Mucosa of gallbladder (tissue), 1 donor: ENCODE data around the gene REXO1. TPM values are rescaled to one million over a fixed set of nuclear protein-coding genes. Genes with fewer than 3 reads are reported as not detected.

Experiments used
- DNase-seq: peaks from one replicate; pipeline ENCODE4 v3.0.0-alpha.2; 2020; ENCODE audit warnings: low spot score
- total RNA-seq: library from RNA; stranded (reverse); gene quantifications from one replicate; pipeline ENCODE4 v1.2.1, GENCODE V29; 2021
- donor health status: DM: no; HTN: no; CAD: no.

REXO1 gene
- total RNA-seq, 1 donor from 2014 or later = 39.2 TPM

DNA sequence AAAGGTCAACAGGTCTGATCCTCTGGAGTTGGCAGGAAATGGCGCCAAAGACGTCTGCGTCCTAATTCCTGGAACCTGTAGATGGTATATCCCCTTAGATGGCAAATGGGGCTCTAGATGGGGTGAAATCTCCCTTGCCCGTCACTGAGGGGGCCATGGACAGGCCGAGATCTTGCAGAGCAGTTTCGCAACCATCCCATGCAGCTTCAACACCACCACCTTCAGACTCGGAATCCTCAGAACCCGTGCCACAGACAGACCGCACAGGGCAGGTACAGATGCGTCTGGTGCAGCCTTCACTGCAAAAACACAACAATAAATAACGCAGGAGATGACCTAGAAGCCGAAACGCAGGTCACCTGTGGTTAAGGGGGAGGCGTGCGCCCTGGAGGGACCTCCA is 17.7 kb downstream of the REXO1 start:
- no peak for DNase-seq

DNA sequence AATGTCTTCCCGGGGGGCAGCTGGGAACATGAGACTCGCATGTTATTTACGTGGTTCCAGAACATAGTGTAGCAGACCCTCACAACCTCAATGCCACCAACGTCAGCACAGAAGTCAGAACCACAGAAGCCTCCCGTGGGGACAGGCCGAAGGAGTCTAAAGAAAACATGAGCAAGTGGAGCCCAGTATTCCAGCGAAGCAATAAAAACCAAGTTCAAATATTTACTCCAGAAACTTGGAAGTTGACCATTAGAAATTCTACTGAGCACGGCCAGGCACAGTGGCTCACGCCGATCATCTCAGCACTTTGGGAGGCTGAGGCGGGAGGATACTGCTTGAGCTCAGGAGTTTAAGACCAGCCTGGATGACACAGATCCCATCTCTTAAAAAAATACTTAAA is 18.3 kb downstream of the REXO1 start:
- no peak for DNase-seq

DNA sequence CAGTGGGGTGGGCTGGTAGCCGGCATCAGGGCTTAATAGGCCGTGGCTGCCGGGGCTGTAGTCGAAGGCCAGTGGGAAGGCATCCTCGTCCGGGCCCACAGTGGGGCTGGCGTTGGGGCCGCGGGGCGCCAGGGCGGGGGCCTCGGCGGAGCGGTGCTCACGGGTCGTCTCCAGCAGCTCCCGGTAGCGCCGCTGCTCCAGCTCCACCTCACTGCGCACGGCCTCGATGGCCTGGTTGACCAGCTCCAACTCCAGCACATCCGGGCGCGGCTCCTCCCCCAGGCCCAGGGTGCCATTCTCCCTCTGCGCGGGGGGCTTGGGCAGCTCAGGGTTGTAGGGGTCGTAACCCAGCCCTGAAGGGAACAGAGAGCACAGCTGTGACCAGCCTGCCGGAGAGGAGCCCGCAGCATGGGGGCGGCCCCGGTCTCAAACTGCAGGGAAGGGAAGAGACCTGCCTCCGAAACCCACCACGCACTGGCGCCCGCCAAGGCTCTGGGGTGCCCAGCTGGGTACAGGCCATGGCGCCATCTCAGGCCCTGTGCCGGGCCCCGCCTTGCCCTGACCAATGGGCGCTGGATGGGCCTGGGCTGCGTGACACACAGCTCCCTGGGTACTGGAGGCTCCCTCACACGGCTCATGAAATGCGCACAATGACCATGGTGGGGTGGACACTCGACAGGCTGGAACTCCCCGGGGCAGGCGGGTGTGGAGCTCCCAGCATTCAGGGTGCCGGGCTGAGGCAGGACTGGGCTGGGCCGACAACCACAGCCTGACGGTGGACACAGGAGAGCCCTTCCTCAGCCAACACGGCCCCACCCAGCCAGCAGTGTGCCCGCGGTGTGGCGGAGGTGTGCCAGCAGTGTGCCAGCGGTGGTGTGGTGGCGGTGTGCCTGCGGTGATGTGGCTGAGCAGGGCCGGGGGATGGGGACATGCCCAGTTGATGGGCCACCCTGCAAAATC is 19.7 kb downstream of the REXO1 start:
- no peak for DNase-seq

- no peak for DNase-seq
Observed at GRCh38 chr19:1827566-1828278, 20.6 kb downstream of the REXO1 start.

DNA sequence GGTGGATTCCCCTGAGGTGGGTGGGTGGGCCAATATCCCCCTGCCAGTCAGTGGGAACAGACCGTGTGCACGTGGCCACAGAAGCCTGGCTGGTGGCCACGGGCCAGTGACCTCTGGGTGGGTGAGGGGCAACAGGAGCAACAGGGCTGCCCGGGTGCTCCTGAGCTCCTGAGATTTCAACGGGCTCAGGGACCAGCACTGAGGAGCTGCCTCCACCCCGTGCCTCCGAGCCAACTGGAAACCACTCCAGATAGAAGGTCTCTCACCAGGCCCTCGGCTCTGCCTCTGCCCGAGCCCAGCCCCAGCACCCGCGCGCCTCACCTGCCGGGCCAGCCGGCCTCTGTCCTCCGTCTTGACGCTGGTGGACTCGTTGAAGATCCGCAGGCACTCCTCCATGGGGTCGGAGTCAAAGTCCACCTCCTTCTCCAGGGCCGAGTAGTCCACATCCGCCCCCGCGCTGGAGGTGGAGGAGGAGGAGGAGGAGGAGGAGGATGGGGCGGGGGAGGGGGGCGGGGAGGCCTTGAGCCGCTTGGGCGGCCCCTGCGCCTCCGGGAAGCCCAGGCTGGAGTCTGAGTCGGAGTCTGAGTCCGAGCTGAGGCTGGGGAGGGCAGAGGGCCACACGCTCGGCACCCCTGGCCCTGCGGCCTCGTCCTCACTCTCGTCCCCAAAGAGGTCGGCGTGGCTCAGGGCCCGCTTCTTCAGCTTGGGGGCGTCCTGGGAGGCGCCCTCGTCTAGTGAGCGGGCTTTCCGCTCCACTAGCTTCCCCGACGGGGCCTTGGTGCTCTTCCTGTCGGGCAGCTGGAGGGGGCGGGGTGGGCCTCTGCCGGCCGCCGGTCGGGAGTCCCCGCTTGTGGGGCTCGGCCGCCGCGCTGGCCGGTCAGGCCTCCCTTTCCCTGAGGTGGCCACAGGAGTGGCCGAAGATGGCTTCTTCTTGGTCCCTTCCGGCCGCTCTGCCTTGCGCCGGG is 21.4 kb downstream of the REXO1 start:
- peak; percentile 49 for DNase-seq

DNA sequence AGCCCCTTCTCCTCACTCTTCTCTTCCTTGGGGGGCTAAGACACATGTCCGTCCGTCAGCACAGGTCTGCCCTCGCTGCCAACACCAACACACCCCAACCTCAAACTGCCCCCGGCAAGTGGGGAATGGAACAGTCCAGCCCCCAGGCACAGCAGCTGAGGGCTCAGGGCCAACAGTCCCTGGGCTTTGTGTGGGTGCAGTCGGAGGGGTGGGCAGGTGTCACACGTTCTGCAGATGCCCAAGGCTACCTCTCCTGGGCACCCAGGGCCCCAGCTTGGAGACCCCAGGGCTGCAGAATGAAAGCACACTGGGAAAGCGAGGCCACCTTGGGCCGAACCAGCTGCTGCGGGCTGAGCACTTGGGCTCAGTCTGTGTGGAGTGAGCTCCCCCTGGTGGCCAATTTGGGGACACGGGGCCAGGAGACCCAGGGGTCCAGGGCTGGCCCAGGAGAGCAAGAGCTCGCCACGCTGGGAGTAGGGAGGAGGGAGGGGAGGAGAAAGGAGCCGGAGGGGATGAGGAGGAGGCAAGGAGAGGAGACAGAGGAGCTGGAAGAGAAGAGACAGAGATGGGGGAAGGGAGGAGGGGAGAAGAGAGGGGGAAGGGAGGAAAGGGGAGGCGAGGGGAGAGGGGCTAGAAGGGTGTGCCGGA is 22.2 kb downstream of the REXO1 start:
- peak; percentile 80 for DNase-seq

DNA sequence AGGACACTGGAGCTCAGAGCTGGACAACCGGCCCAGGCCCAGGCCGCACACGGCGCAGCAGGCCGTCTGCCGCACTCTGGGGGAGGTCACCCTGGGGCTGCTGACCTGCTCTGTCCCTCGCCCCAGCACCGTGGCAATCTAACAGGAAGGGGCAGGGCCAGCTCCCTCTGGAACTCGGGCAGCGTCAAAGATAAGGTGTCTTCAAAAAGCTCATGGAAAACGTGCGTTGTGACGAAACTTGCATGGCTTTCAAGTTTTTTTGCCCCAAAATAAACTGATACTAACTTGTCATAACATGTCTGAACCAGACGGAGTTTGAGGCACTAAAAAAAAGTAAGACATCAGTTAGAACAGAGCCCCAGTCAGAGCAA is 24.0 kb downstream of the REXO1 start:
- no peak for DNase-seq

DNA sequence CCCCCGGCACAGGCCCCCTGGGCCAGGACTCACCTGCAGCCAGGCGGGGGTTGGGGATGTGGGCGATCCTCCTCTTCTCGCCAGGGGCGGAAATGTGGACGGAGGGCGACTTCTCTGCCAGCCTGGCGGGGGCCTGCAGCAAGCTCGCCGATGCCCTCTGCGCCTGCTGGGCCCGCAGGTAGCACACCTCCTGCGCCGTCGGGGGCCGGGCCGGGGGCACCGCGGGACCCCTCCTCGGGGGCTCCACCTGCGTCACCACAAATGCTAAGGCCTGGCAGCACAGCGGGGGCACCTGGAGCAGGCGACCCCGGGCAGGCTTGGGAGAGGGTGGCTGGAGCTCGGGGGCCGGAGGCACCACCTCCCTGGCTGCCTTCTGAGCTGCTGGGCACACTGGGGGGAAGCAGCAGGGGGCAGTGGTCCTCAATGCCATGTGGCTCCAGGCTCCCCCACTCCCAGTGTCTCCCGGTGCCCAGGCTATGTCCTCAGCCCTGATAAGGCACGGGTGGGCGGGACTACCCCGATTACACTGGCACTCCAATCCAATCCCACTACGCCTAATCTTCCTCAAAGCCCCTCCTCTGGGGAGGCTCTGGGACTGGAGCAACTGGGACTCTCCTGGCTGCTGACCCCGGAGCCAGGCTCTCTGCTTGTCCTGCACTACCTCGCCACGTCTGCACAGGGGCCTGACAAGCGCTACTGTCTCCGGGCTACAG is 24.6 kb downstream of the REXO1 start:
- no peak for DNase-seq

- DNase-seq = no peak
Observed at GRCh38 chr19:1823020-1823419, 25.3 kb downstream of the REXO1 start.

DNA sequence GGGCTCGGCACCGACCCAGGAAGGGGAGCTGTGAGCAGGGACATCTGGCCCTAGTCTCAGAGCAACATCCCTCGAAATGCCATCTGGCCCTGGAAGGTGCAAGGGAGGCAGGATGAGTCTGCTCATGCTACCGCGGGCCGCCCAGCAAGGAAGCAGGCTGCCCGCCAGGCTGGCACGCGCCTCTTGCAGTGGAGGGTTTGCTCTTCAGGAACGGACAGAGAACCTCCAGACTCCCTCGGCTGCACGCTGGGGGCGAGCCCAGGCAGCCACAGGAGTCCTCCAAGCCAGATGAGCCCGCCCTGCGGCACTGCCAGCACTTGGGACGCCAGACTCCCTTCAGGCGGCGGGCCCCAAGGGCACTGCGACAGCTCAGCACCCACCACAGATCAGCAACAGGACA is 26.1 kb downstream of the REXO1 start:
- no peak for DNase-seq

- DNase-seq = no peak
Observed at GRCh38 chr19:1819341-1820255, 28.7 kb downstream of the REXO1 start.

DNA sequence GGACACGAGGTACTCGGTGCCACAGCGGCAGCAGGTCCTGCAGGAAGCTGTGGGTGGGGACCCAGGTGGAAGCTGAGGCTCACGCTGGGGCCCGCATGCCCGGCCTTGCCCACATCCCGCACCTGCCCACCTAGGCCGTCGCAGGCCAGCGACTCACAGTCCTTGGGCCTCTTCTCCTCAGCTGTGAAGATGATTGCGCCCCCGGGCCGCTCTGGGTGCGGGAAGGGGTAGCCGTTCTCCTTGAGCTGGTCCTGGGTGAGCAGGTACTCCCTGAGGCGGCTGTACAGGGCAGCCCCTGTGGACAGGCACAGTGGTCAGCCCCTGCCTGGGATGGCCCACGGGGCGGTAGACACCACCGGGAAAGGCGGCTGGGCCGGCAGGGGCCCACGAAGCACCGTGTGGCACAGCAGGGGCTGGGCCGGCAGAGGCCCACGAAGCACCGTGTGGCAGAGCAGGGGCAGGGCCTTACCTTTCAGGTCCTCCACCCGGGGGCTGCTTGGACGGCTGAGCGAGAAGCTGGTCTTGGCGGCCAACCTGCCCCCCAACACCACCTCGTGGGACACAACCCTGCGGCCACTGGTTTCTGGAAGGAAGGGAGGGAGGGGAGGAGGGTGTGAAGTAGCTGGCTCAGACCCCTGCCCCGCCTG is 29.6 kb downstream of the REXO1 start:
- no peak for DNase-seq

DNA sequence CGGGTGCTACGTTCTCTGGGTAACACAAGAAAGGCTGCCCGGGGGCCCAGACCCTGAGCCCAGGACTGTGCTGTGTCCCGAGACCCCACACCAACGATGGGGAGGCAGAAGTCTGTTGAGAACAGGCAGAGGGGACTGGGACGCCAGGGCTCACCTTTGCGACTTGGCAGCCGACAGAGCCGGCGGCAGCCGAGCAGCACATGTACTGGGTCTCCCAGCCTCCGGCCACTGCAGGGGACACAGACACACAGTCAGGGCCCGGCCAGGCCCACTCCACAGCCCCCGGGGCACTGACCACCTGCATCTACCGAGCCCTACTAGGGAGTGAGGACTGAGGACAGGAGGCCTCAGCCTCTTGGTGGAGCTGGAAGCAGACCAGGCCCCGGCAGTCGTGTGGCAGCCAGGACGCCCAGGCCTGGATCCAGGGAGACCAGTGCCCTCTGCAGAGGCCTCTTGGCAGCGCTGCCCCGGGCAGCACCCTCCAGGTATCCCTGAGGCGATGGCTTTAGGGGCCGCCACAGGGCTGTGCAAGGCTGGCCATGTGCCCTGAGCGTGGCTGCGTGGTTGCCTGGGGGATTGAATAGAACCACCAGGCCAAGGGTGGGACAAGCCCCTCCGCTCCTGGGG is 30.6 kb downstream of the REXO1 start:
- no peak for DNase-seq

GRCh38 chr19:1816530-1817298 is 31.6 kb downstream of the REXO1 start:
- DNase-seq = no peak

DNA sequence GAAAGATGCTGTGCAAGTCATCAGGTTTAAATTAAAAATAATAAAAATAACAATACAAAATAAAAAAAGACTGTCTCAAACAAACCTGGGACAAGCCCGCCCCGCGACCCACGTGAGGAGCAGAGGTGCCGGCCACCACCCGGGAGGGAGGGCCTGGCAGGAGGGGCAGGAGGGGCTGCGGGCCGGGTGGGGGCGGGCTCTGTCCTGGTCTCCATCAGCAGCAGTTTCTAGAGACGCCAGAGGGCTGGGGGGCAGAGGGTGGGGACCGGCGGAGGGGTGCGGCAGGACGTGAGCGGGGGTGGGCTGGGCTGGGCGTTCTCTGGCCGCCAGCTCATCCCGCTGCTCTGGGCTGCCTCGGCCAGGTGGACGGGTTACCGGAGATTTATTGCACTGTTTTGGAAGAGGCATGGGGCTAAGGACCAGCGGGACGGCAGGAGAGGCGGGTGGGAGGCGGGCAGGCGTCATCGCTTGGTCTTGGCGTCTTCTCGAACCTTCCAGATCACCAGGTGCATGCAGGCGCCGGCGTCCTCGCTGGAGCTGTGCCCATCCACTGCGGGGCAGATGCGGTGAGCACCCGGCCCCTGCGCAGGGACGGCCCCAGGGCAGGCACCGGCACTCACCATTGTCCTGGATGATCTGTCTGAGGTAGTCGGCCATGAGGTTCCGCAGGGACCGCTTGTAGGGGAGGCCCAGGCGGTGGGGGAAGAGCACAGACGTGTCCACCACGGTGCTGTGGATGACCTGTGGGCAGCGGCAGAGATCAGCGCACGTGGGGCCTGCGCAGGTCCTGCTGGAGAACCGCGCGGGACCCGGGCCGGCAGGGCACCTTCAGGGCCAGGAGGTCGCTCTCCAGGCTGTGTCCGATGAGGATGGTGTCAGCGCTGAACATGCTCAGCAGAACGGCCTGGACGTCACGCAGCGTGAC is 32.4 kb downstream of the REXO1 start:
- no peak for DNase-seq

DNA sequence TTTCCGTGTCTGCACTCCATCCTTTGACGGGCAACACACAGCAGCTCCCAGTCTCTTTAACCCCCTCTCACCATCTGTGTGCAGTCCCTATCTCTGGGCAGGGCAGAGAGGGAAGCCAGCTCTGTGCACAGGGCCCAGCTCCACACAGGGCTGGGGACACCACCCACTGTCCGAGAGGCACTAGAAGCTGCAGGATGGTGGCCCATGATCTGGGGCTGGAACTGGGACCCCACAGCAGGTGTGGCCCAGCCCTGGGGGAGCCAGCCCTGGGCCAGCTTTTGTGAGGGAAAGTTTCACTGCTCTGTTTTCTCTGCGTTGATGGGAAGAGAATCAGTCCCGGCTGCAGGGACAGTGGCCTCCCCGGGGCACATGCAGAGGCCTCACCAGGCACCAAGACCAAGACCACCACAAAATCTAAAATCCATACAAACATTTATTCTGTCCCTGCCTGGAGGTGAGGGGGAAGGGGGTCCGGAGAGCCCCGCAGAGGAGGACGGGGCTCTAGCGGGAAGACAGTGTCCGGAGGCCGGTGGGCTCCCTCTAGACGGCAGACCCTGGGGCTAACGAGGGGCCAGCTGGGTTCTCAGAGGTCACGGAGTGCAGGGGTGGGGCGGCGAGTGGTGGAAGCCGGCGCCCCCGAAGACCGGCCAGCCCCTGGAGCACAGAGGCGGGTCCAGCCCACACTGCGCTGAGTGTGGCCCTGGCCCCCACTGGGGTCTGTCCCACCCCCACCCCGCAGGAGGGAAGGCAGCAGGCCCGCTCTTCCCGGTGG is 33.3 kb downstream of the REXO1 start:
- no peak for DNase-seq
